ENCODE measurements around the gene PERCC1. TPM values are rescaled to one million over a fixed set of nuclear protein-coding genes. Genes with fewer than 3 reads are reported as not detected.

The PERCC1 gene
- total RNA-seq, 1 donor, result not detected

GRCh38 chr16:1412847-1413246 lies 18.0 kb upstream of the PERCC1 start:
- peaks cover under 1% of the 10 kb centered on the region for H3K79me2 ChIP-seq (ENCODE audit: insufficient read depth, low read length)
- peaks cover 6% of the 10 kb centered on the region for H3K4me1 ChIP-seq (ENCODE audit: insufficient read depth, low read length)
- H3K27ac ChIP-seq (ENCODE audit: low read depth, low read length), result no peak overlapping the region
- H2AFZ ChIP-seq (ENCODE audit: low read length), result no peak overlapping the region
- TF ChIP-seq, protein P1, sequence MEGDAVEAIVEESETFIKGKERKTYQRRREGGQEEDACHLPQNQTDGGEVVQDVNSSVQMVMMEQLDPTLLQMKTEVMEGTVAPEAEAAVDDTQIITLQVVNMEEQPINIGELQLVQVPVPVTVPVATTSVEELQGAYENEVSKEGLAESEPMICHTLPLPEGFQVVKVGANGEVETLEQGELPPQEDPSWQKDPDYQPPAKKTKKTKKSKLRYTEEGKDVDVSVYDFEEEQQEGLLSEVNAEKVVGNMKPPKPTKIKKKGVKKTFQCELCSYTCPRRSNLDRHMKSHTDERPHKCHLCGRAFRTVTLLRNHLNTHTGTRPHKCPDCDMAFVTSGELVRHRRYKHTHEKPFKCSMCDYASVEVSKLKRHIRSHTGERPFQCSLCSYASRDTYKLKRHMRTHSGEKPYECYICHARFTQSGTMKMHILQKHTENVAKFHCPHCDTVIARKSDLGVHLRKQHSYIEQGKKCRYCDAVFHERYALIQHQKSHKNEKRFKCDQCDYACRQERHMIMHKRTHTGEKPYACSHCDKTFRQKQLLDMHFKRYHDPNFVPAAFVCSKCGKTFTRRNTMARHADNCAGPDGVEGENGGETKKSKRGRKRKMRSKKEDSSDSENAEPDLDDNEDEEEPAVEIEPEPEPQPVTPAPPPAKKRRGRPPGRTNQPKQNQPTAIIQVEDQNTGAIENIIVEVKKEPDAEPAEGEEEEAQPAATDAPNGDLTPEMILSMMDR (IDR thresholded peaks at IDR 0.05; ENCODE audit: extremely low read depth, low read depth, low read length), result no peak
- H3K27me3 ChIP-seq (ENCODE audit: insufficient read depth, low read length), result no peaks in the 10 kb centered on the region
- H3K4me2 ChIP-seq (ENCODE audit: insufficient read depth, low read length), result no peak overlapping the region
- no peak for DNase-seq (ENCODE audit: insufficient read length, low spot score, missing footprints)
- no peaks in the 10 kb centered on the region for H3K36me3 ChIP-seq (ENCODE audit: insufficient read depth, low read length)
- peaks cover 9% of the 10 kb centered on the region for H4K20me1 ChIP-seq (ENCODE audit: insufficient read depth, low read length)
- no peak overlapping the region for H3K4me3 ChIP-seq (ENCODE audit: insufficient read depth, low read length)
- H3K9me3 ChIP-seq (ENCODE audit: low read depth, low read length), result no peaks in the 10 kb centered on the region

DNA sequence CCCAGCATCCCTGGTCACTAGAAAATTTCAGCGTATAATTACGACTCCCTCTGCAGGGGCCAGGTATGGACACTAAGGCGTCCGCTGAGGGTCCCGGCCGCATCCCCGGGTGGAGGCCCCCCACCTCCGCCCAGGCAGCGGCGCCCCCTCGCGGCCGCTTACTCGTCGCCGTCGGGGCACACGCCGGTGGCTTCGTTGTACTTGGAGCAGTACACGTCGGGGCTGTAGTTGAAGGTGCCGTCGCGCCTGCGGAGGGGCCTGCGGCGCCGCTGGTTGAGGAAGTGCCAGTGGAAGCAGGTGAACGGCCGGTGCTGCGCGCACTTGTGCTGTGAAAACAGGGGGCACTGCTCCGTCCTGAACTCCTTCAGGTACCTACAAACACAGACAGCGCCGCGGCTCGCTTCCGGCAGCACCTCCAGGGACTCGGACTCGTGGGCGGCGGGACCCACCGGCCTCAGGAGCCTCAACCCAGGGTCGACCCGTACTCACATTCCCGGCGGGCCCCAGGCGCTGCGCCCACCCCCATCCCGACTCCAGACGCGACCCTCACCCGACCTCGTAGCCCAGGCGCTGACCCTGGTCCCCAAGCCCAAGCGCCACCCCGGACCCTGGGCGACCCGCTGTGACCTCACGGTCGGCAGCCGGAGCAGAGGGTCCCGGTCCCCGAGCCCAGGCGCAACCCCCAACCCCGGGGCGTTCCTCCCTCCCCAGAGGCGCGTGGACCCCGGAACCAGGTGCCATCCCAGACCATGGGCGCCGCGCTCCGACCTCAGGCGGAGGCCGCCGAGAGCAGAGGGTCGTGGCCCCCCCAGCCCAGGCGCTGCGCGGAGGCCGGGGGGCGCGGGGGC lies 17.0 kb upstream of the PERCC1 start:
- H3K4me2 ChIP-seq (ENCODE audit: insufficient read depth, low read length), result peak overlapping the region; percentile 83
- DNase-seq (ENCODE audit: insufficient read length, low spot score, missing footprints), result peak; percentile 97
- H3K4me1 ChIP-seq (ENCODE audit: insufficient read depth, low read length), result no peaks in the 10 kb centered on the region
- H4K20me1 ChIP-seq (ENCODE audit: insufficient read depth, low read length), result peaks cover 8% of the 10 kb centered on the region
- TF ChIP-seq, protein P1 (IDR thresholded peaks at IDR 0.05; ENCODE audit: extremely low read depth, low read depth, low read length), result peak; percentile 48
- peaks cover 9% of the 10 kb centered on the region for H3K79me2 ChIP-seq (ENCODE audit: insufficient read depth, low read length)
- H3K27me3 ChIP-seq (ENCODE audit: insufficient read depth, low read length), result no peaks in the 10 kb centered on the region
- no peaks in the 10 kb centered on the region for H3K9me3 ChIP-seq (ENCODE audit: low read depth, low read length)
- peak overlapping the region; percentile 82 for H3K4me3 ChIP-seq (ENCODE audit: insufficient read depth, low read length)
- H2AFZ ChIP-seq (ENCODE audit: low read length), result peak overlapping the region; percentile 78
- no peak overlapping the region for H3K27ac ChIP-seq (ENCODE audit: low read depth, low read length)
- no peaks in the 10 kb centered on the region for H3K36me3 ChIP-seq (ENCODE audit: insufficient read depth, low read length)

DNA sequence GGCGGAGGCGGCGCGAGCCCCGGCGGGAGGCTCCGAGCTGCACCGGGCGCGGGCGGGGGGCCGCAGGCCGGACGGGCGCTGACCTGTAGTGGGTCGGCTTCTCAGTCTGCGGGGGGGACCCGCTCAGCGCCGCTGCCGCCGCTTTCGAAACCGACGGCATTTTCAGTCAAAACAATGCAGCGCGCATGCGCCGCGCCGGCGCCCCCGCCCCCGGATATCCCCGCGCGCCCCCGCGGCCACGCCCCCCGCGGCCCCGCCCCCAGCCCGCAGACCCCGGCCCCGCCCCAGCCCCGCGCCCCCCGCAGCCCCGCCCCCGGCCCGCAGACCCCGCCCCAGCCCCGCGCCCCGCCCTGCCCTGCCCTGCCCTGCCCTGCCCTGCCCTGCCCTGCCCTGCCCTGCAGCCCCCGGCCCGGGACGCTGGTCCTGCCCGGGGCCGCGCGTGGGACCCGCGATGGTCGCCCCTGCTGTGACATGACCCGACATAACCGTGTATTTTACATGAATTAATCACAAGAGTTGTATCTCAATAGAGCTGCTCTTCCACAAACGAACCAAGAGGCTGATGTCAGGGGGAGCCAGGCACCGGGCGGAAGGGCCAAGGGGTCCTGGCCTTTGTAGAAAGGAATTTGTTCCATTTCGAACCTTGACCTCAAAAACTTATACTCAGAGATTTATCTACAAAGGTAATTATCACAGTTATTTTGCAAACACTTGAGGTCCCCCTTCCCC lies 16.2 kb upstream of the PERCC1 start, which contains the start of gene UNKL:
Gene UNKL (minus strand): TSS at position 173 of the 729 bp plus-strand sequence. CDS start 13 bp downstream, at position 160.
- Histone ChIP-seq H3K9me3 (ENCODE audit: low read depth, low read length) (no peaks in the 10 kb centered on the region), H3K79me2 (ENCODE audit: insufficient read depth, low read length) (peaks cover 17% of the 10 kb centered on the region), H3K27me3 (ENCODE audit: insufficient read depth, low read length) (no peaks in the 10 kb centered on the region), H3K4me1 (ENCODE audit: insufficient read depth, low read length) (peaks cover 2% of the 10 kb centered on the region), H3K4me3 (ENCODE audit: insufficient read depth, low read length) (peak within 1 kb of the TSS; percentile 82), H3K4me2 (ENCODE audit: insufficient read depth, low read length) (peak within 1 kb of the TSS; percentile 83), H3K36me3 (ENCODE audit: insufficient read depth, low read length) (no peaks in the 10 kb centered on the region), H4K20me1 (ENCODE audit: insufficient read depth, low read length) (peaks cover 6% of the 10 kb centered on the region), H3K27ac (ENCODE audit: low read depth, low read length) (no peak within 1 kb of the TSS), H2AFZ (ENCODE audit: low read length) (peak within 1 kb of the TSS; percentile 78)
- DNase-seq (ENCODE audit: insufficient read length, low spot score, missing footprints), result peak; percentile 99
- TF ChIP-seq, protein P1 (IDR thresholded peaks at IDR 0.05; ENCODE audit: extremely low read depth, low read depth, low read length), result no peak

GRCh38 chr16:1416521-1416941 lies 14.3 kb upstream of the PERCC1 start:
- no peak for DNase-seq (ENCODE audit: insufficient read length, low spot score, missing footprints)
- H3K4me3 ChIP-seq (ENCODE audit: insufficient read depth, low read length), result no peak overlapping the region
- H3K4me1 ChIP-seq (ENCODE audit: insufficient read depth, low read length), result peaks cover 11% of the 10 kb centered on the region
- H3K36me3 ChIP-seq (ENCODE audit: insufficient read depth, low read length), result no peaks in the 10 kb centered on the region
- no peak overlapping the region for H3K27ac ChIP-seq (ENCODE audit: low read depth, low read length)
- TF ChIP-seq, protein P1 (IDR thresholded peaks at IDR 0.05; ENCODE audit: extremely low read depth, low read depth, low read length), result no peak
- no peak overlapping the region for H3K4me2 ChIP-seq (ENCODE audit: insufficient read depth, low read length)
- peaks cover 25% of the 10 kb centered on the region for H3K79me2 ChIP-seq (ENCODE audit: insufficient read depth, low read length)
- no peaks in the 10 kb centered on the region for H3K9me3 ChIP-seq (ENCODE audit: low read depth, low read length)
- H3K27me3 ChIP-seq (ENCODE audit: insufficient read depth, low read length), result no peaks in the 10 kb centered on the region
- H2AFZ ChIP-seq (ENCODE audit: low read length), result no peak overlapping the region
- peaks cover 7% of the 10 kb centered on the region for H4K20me1 ChIP-seq (ENCODE audit: insufficient read depth, low read length)

All from osteoblast (primary cell).